SK-N-SH (cell line): Measurements from ENCODE around the gene GPR146. TPM values are rescaled to one million over a fixed set of nuclear protein-coding genes. Genes with fewer than 3 reads are reported as not detected.

Experiments used
- CTCF ChIA-PET: fragments of 300-600, 350-600 bp; formaldehyde crosslinking; extraction: SDS; loops from one replicate; lab custom pipeline; 2021; lab: Yijun Ruan, JAX
- POLR2A ChIA-PET: fragments of 350-600 bp; sonication (Branson Sonifier 250); formaldehyde crosslinking; extraction: SDS; loops from one replicate; lab custom pipeline; 2020; ENCODE audit warnings: antibody characterized with exemption, inconsistent platforms; lab: Yijun Ruan, JAX
- DNase-seq: peaks from one replicate; pipeline ENCODE4 v3.0.0; 2012
- H2AFZ ChIP-seq: fragments of 200-600 bp; sonication (generic); 2 replicates; pipeline ENCODE4 v1.8.1; 2016; ENCODE audit warnings: antibody characterized with exemption, mild to moderate bottlenecking, low read depth
- H3F3A ChIP-seq: fragments of 200-600 bp; sonication (generic); replicated peaks from 2 replicates; pipeline ENCODE3; 2016; ENCODE audit warnings: antibody characterized with exemption, mild to moderate bottlenecking; ENCODE audit not compliant: insufficient read depth
- H3K27ac ChIP-seq, 2 experiments: fragments of 200-500 bp in 1 of 2; fragments of 200-600 bp in 1 of 2; sonication (Bioruptor generic) in 1 of 2; sonication (generic), shearing (Covaris generic) in 1 of 2; 2 replicates each; pipeline versions ENCODE4 v1.5.1 to v1.6.1; 2014 to 2016; ENCODE audit warnings: low read depth in 2 of 2, inconsistent platforms in 1 of 2, low read length in 1 of 2, mild to moderate bottlenecking in 1 of 2, mixed read lengths in 1 of 2
- H3K27me3 ChIP-seq: fragments of 200-600 bp; sonication (generic), shearing (Covaris generic); 2 replicates; pipeline ENCODE4 v1.6.1; 2016; ENCODE audit warnings: mixed run types; ENCODE audit not compliant: insufficient read depth
- H3K36me3 ChIP-seq, 2 experiments: fragments of 200-500 bp in 1 of 2; fragments of 200-600 bp in 1 of 2; sonication (Bioruptor generic) in 1 of 2; sonication (generic) in 1 of 2; replicated peaks in 1 of 2; 2 replicates each; pipeline versions ENCODE3 to v1.5.1; 2014 to 2016; ENCODE audit warnings: low read length in 1 of 2, mild to moderate bottlenecking in 1 of 2; ENCODE audit not compliant: insufficient read depth in 2 of 2, control insufficient read depth in 1 of 2
- H3K4me1 ChIP-seq, 2 experiments: fragments of 200-500 bp in 1 of 2; fragments of 200-600 bp in 1 of 2; sonication (Bioruptor generic) in 1 of 2; sonication (generic), shearing (Covaris generic) in 1 of 2; 2 replicates each; pipeline versions ENCODE4 v1.5.1 to v1.6.1; 2014 to 2016; ENCODE audit warnings: low read depth in 1 of 2, low read length in 1 of 2, mixed run types in 1 of 2; ENCODE audit not compliant: insufficient read depth in 2 of 2, control insufficient read depth in 1 of 2
- H3K4me2 ChIP-seq: fragments of 200-600 bp; sonication (generic), shearing (Covaris generic); 2 replicates; pipeline ENCODE4 v1.6.1; 2017; ENCODE audit warnings: mixed run types
- H3K4me3 ChIP-seq, 2 experiments: fragments of 200-500 bp in 1 of 2; fragments of 200-600 bp in 1 of 2; sonication (Bioruptor generic) in 1 of 2; sonication (generic), shearing (Covaris generic) in 1 of 2; 2 replicates each; pipeline versions ENCODE4 v1.5.1 to v1.8.1; 2014 to 2016; ENCODE audit warnings: low read depth in 2 of 2, inconsistent platforms in 1 of 2, low read length in 1 of 2, mild to moderate bottlenecking in 1 of 2, mixed read lengths in 1 of 2, moderate library complexity in 1 of 2
- H3K79me2 ChIP-seq: fragments of 200-600 bp; sonication (generic); 2 replicates; pipeline ENCODE4 v1.8.1; 2017; ENCODE audit warnings: mild to moderate bottlenecking; ENCODE audit not compliant: insufficient read depth
- H3K9ac ChIP-seq: fragments of 200-600 bp; sonication (generic); 2 replicates; pipeline ENCODE4 v1.6.1; 2017; ENCODE audit warnings: mixed run types
- H3K9me2 ChIP-seq: fragments of 200-600 bp; sonication (generic); 2 replicates; pipeline ENCODE4 v1.6.1; 2017; ENCODE audit warnings: mixed run types
- H3K9me3 ChIP-seq: fragments of 200-600 bp; sonication (generic); 2 replicates; pipeline ENCODE4 v1.6.1; 2017; ENCODE audit warnings: mixed run types, mild to moderate bottlenecking, moderate library complexity
- H4K20me1 ChIP-seq: fragments of 200-600 bp; sonication (generic); 2 replicates; pipeline ENCODE4 v1.6.1; 2017; ENCODE audit warnings: mild to moderate bottlenecking, mixed run types; ENCODE audit not compliant: insufficient read depth
- CHD2 ChIP-seq: fragments of 150-350 bp; IDR thresholded peaks from 2 replicates; pipeline ENCODE4 v1.6.1; 2018; ENCODE audit warnings: low read length; ENCODE audit not compliant: partially characterized antibody
- ELF1 ChIP-seq: IDR thresholded peaks from 2 replicates; pipeline ENCODE4 v1.4.0; 2012
- EZH2phosphoT487 ChIP-seq: fragments of 200-600 bp; sonication (generic); IDR thresholded peaks from 2 replicates; pipeline ENCODE4 v1.6.1; 2017; ENCODE audit warnings: low read depth, mixed run types, mild to moderate bottlenecking, antibody characterized with exemption, moderate library complexity, borderline replicate concordance
- FOSL2 ChIP-seq: IDR thresholded peaks from 2 replicates; pipeline ENCODE4 v1.4.0; 2012; ENCODE audit warnings: low read depth, mild to moderate bottlenecking, moderate library complexity, borderline replicate concordance
- FOXJ3 ChIP-seq: sonication (generic); formaldehyde crosslinking; IDR thresholded peaks from 2 replicates; pipeline ENCODE4 v1.5.1; 2020; ENCODE audit warnings: mild to moderate bottlenecking, missing genetic modification reagents
- GABPA ChIP-seq: IDR thresholded peaks from 2 replicates; pipeline ENCODE4 v1.4.0; 2012; ENCODE audit warnings: low read depth, mild to moderate bottlenecking
- NRF1 ChIP-seq: IDR thresholded peaks from 2 replicates; pipeline ENCODE4 v1.6.1; 2012; ENCODE audit warnings: low read depth, mild to moderate bottlenecking, low read length
- POLR2AphosphoS5 ChIP-seq: IDR thresholded peaks from 2 replicates; pipeline ENCODE4 v1.6.1; 2012; ENCODE audit warnings: low read depth, low read length
- RAD21 ChIP-seq: IDR thresholded peaks from 2 replicates; pipeline ENCODE4 v1.6.1; 2012; ENCODE audit warnings: mild to moderate bottlenecking, low read length
- RCOR1 ChIP-seq: fragments of 150-350 bp; IDR thresholded peaks from 2 replicates; pipeline ENCODE4 v1.6.1; 2017; ENCODE audit warnings: antibody characterized with exemption, low read length
- REST ChIP-seq: IDR thresholded peaks from 2 replicates; pipeline ENCODE4 v1.6.1; 2012; ENCODE audit warnings: mild to moderate bottlenecking, low read depth, low read length, moderate library complexity
- TCF12 ChIP-seq: IDR thresholded peaks from 2 replicates; pipeline ENCODE4 v1.4.0; 2012
- TEAD4 ChIP-seq: IDR thresholded peaks from 2 replicates; pipeline ENCODE4 v1.4.0; 2012; ENCODE audit warnings: mild to moderate bottlenecking, borderline replicate concordance; ENCODE audit not compliant: insufficient read depth
- USF1 ChIP-seq: IDR thresholded peaks from 2 replicates; pipeline ENCODE4 v1.4.0; 2012; ENCODE audit warnings: low read depth, borderline replicate concordance
- USF2 ChIP-seq: fragments of 150-350 bp; IDR thresholded peaks from 2 replicates; pipeline ENCODE4 v1.6.1; 2017; ENCODE audit warnings: antibody characterized with exemption, low read length, low read depth, borderline replicate concordance
- YY1 ChIP-seq: IDR thresholded peaks from 2 replicates; pipeline ENCODE4 v1.4.0; 2012; ENCODE audit warnings: low read depth, mild to moderate bottlenecking
- WGBS: methylation state at CpG from one replicate; pipeline ENCODE4 v1.1.6; 2017; ENCODE audit warnings: low lambda C conversion rate; 5-methylcytosine and 5-hydroxymethylcytosine counted together
- polyA plus RNA-seq, 3 experiments: library from polyadenylated mRNA; depleted of rRNA; stranded (reverse); fragments of >200 nt; gene quantifications; 2 replicates each; pipeline ENCODE4 v1.2.3, GENCODE V29; 2012
- TF ChIP-seq, protein P1 (sequence below): fragments of 200-600 bp; sonication (generic); IDR thresholded peaks from 2 replicates; pipeline ENCODE4 v1.6.1; 2017; ENCODE audit warnings: antibody characterized with exemption, mild to moderate bottlenecking, moderate library complexity
- TF ChIP-seq, protein P2 (sequence below): fragments of 150-350 bp; IDR thresholded peaks from 2 replicates; pipeline ENCODE4 v1.6.1; 2016; ENCODE audit warnings: mild to moderate bottlenecking, low read depth, low read length
- TF ChIP-seq, protein P3 (sequence below): IDR thresholded peaks from 2 replicates; pipeline ENCODE4 v1.4.0; 2012; ENCODE audit warnings: low read depth, borderline replicate concordance

The GPR146 gene
- polyA plus RNA-seq, 1 of the 3 experiments (the other 2 are of a cell fraction): 1.4 TPM

DNA sequence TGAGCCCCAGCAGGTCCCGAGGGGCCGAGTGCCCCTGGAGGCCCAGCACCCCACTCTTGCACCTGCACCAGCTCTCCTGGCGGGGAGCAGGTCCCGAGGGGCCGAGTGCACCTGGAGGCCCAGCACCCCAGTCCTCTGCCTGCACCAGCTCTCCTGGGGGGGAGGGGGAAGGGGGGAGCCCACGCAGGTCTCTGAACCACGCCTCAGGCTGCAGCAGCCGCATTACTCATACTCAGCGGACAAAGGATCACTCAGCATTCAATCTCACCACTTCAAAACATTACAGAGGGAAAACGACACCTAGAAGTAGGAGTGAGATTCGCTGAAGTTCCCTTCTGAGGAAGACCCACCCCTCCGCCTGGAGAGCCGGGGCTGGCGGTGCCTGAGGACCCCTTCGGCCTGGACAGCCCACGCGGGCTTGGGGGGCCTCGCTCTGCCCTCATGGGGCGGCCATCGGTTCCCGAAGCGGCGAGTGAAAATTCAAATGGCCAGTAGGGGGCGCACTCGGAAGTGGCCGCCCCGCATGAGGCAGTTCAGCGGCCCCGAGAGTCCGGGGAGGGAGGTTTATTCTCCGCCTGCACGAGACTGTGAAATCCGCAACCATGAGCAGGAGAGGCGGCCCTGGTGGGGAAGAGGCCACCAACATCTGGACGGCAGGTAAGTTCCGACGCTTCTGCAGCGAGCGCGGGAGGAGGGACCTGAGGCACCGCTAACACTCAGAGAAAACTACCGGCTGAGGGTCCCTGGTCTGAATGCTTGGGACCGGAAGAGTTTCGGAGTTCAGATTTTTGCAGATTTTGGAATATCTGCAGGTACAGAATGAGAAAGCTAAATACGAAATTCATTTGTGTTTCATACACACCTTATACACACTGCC is 42.5 kb downstream of the GPR146 start:
- peak; percentile 94 for DNase-seq
- Histone ChIP-seq H3K9me3 (no peaks in the 10 kb centered on the region), H3K36me3 (peaks cover 0 to 9% of the 10 kb centered on the region in 2 experiments), H3K4me1 (peaks cover 25 to 44% of the 10 kb centered on the region in 2 experiments), H2AFZ (peak overlapping the region; percentile 51; the same call in 1 of the 2 replicates), H3K4me3 (peak overlapping the region; percentile 33 to 62), H3K9ac (peak overlapping the region; percentile 59), H3K27ac (peak overlapping the region in 1 of 2 experiments; percentile 31; a peak in 1 of 4 replicates), H3K79me2 (peaks cover 24% of the 10 kb centered on the region; the same call in 1 of the 2 replicates), H4K20me1 (peaks cover 4% of the 10 kb centered on the region), H3K27me3 (no peaks in the 10 kb centered on the region), H3K4me2 (peak overlapping the region; percentile 94), H3K9me2 (no peaks in the 10 kb centered on the region), H3F3A (peaks cover 22% of the 10 kb centered on the region)
- POLR2A ChIA-PET: interaction anchor here (1.5 kb wide), 1 partner anchor 21 kb away, joined by 3 read pairs; no protein-coding TSS in a partner anchor
- 22% methylated on average over 42 of the region's 45 CpGs for WGBS
- CTCF ChIA-PET: interaction anchor here (0.6 to 8.0 kb wide), 55 partner anchors 9 to 424 kb away, joined by 3 to 114 read pairs (median 5); partner anchors contain the start of genes COX19 and GPR146
- no peak for TF ChIP-seq NRF1
- TF ChIP-seq TCF12: no peak
- no peak for TF ChIP-seq TEAD4
- TF ChIP-seq FOSL2: no peak
- TF ChIP-seq REST: no peak
- TF ChIP-seq FOXJ3 (CRISPR knock-in tag): no peak
- no peak for TF ChIP-seq RCOR1
- no peak for TF ChIP-seq ELF1
- TF ChIP-seq YY1: 0 out of 2 replicates have a peak, but pooled peaks have one; percentile 71
- TF ChIP-seq CHD2: no peak
- no peak for TF ChIP-seq POLR2AphosphoS5
- no peak for TF ChIP-seq GABPA
- TF ChIP-seq RAD21: peak; percentile 60
- no peak for TF ChIP-seq EZH2phosphoT487
- TF ChIP-seq USF1: no peak
- TF ChIP-seq USF2: no peak
- TF ChIP-seq, protein P1, sequence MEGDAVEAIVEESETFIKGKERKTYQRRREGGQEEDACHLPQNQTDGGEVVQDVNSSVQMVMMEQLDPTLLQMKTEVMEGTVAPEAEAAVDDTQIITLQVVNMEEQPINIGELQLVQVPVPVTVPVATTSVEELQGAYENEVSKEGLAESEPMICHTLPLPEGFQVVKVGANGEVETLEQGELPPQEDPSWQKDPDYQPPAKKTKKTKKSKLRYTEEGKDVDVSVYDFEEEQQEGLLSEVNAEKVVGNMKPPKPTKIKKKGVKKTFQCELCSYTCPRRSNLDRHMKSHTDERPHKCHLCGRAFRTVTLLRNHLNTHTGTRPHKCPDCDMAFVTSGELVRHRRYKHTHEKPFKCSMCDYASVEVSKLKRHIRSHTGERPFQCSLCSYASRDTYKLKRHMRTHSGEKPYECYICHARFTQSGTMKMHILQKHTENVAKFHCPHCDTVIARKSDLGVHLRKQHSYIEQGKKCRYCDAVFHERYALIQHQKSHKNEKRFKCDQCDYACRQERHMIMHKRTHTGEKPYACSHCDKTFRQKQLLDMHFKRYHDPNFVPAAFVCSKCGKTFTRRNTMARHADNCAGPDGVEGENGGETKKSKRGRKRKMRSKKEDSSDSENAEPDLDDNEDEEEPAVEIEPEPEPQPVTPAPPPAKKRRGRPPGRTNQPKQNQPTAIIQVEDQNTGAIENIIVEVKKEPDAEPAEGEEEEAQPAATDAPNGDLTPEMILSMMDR: peak; percentile 99
- TF ChIP-seq, protein P2, sequence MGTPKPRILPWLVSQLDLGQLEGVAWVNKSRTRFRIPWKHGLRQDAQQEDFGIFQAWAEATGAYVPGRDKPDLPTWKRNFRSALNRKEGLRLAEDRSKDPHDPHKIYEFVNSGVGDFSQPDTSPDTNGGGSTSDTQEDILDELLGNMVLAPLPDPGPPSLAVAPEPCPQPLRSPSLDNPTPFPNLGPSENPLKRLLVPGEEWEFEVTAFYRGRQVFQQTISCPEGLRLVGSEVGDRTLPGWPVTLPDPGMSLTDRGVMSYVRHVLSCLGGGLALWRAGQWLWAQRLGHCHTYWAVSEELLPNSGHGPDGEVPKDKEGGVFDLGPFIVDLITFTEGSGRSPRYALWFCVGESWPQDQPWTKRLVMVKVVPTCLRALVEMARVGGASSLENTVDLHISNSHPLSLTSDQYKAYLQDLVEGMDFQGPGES: no peak
- TF ChIP-seq, protein P3, sequence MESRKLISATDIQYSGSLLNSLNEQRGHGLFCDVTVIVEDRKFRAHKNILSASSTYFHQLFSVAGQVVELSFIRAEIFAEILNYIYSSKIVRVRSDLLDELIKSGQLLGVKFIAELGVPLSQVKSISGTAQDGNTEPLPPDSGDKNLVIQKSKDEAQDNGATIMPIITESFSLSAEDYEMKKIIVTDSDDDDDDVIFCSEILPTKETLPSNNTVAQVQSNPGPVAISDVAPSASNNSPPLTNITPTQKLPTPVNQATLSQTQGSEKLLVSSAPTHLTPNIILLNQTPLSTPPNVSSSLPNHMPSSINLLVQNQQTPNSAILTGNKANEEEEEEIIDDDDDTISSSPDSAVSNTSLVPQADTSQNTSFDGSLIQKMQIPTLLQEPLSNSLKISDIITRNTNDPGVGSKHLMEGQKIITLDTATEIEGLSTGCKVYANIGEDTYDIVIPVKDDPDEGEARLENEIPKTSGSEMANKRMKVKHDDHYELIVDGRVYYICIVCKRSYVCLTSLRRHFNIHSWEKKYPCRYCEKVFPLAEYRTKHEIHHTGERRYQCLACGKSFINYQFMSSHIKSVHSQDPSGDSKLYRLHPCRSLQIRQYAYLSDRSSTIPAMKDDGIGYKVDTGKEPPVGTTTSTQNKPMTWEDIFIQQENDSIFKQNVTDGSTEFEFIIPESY: no peak
